DND-41 (cell line): ENCODE measurements around the gene NFKBIZ.

Source experiments
- ATAC-seq: fragments of 200-7000 bp; cut with Tn5 transposase; 3 replicates; pipeline ENCODE4 v1.9.1; 2021; ENCODE audit warnings: low read depth; ENCODE audit not compliant: insufficient read depth
- DNase-seq: peaks from one replicate; pipeline ENCODE4 v3.0.0-alpha.2; 2020
- H2AFZ ChIP-seq: 2 replicates; pipeline ENCODE4 v1.6.0; 2012; ENCODE audit warnings: low read depth, low read length
- H3K27ac ChIP-seq: 2 replicates; pipeline ENCODE4 v1.5.1; 2012; ENCODE audit warnings: low read length, inconsistent platforms
- H3K27me3 ChIP-seq: fragments of 200-600 bp; sonication (generic); 2 replicates; pipeline ENCODE4 v1.6.0; 2012; ENCODE audit warnings: low read length, mild to moderate bottlenecking, inconsistent platforms; ENCODE audit not compliant: insufficient read depth, poor library complexity
- H3K36me3 ChIP-seq: 2 replicates; pipeline ENCODE4 v1.5.1; 2012; ENCODE audit warnings: low read length, inconsistent platforms; ENCODE audit not compliant: insufficient read depth
- H3K4me1 ChIP-seq: 2 replicates; pipeline ENCODE4 v1.5.1; 2012; ENCODE audit warnings: mild to moderate bottlenecking, low read length; ENCODE audit not compliant: insufficient read depth
- H3K4me2 ChIP-seq: 2 replicates; pipeline ENCODE4 v1.6.0; 2012; ENCODE audit warnings: mild to moderate bottlenecking, moderate library complexity, low read length, inconsistent platforms; ENCODE audit not compliant: insufficient read depth
- H3K4me3 ChIP-seq, 2 experiments: fragments of 200-600 bp in 1 of 2; shearing (Covaris generic) in 1 of 2; 2 replicates each; pipeline ENCODE4 v1.5.1; 2012 to 2016; ENCODE audit warnings: inconsistent platforms in 2 of 2, low read length in 2 of 2, mild to moderate bottlenecking in 2 of 2, low read depth in 1 of 2, moderate library complexity in 1 of 2
- H3K79me2 ChIP-seq: 2 replicates; pipeline ENCODE4 v1.6.0; 2012; ENCODE audit warnings: low read length, inconsistent platforms; ENCODE audit not compliant: insufficient read depth
- H3K9ac ChIP-seq: 2 replicates; pipeline ENCODE4 v1.6.0; 2012; ENCODE audit warnings: low read depth, mild to moderate bottlenecking, inconsistent platforms, low read length, moderate library complexity
- H3K9me3 ChIP-seq: 2 replicates; pipeline ENCODE4 v1.5.1; 2012; ENCODE audit warnings: low read length, moderate library complexity, mild to moderate bottlenecking, inconsistent platforms; ENCODE audit not compliant: insufficient read depth, severe bottlenecking
- H4K20me1 ChIP-seq: 2 replicates; pipeline ENCODE4 v1.6.0; 2012; ENCODE audit warnings: low read length; ENCODE audit not compliant: insufficient read depth
- CTCF ChIP-seq: IDR thresholded peaks from 2 replicates; pipeline ENCODE4 v1.5.1; 2012; ENCODE audit warnings: borderline replicate concordance, low read length, moderate library complexity, mild to moderate bottlenecking; ENCODE audit not compliant: poor library complexity, severe bottlenecking; ENCODE audit errors: extremely low read depth
- EZH2 ChIP-seq: IDR thresholded peaks from 3 replicates; pipeline ENCODE4 v1.6.1; 2012; ENCODE audit warnings: borderline replicate concordance, low read depth, mild to moderate bottlenecking, moderate library complexity, low read length, inconsistent platforms; ENCODE audit not compliant: severe bottlenecking

The NFKBIZ gene

GRCh38 chr3:101846709-101847108 is 2.6 kb upstream of the NFKBIZ start:
- no peaks in the 10 kb centered on the region for H3K9me3 ChIP-seq
- peaks cover 1% of the 10 kb centered on the region; the same call in 1 of the 2 replicates for H3K36me3 ChIP-seq
- H3K27me3 ChIP-seq: no peaks in the 10 kb centered on the region
- H3K4me3 ChIP-seq: no peak overlapping the region
- H3K4me1 ChIP-seq: peaks cover 19% of the 10 kb centered on the region
- no peak overlapping the region for H3K4me2 ChIP-seq
- ATAC-seq (no peak), DNase-seq (no peak)
- TF ChIP-seq EZH2: no peak
- TF ChIP-seq CTCF: no peak
- H2AFZ ChIP-seq: no peak overlapping the region
- no peak overlapping the region for H3K27ac ChIP-seq
- H3K9ac ChIP-seq: no peak overlapping the region
- no peaks in the 10 kb centered on the region for H4K20me1 ChIP-seq
- H3K79me2 ChIP-seq: peaks cover 20% of the 10 kb centered on the region

GRCh38 chr3:101847328-101847727 is 2.0 kb upstream of the NFKBIZ start:
- Histone ChIP-seq H3K4me3 (no peak overlapping the region), H3K79me2 (peaks cover 22% of the 10 kb centered on the region), H3K36me3 (peaks cover 8% of the 10 kb centered on the region), H3K4me2 (no peak overlapping the region), H3K27ac (no peak overlapping the region), H2AFZ (no peak overlapping the region), H3K27me3 (no peaks in the 10 kb centered on the region), H3K4me1 (peaks cover 23% of the 10 kb centered on the region), H3K9ac (no peak overlapping the region), H3K9me3 (no peaks in the 10 kb centered on the region), H4K20me1 (no peaks in the 10 kb centered on the region)
- DNase-seq (no peak), ATAC-seq (no peak)
- no peak for TF ChIP-seq EZH2
- TF ChIP-seq CTCF: no peak

GRCh38 chr3:101848326-101848725 is 988 bp upstream of the NFKBIZ start:
- Histone ChIP-seq H3K36me3 (peaks cover 18% of the 10 kb centered on the region), H4K20me1 (no peaks in the 10 kb centered on the region), H2AFZ (peak overlapping the region; percentile 91), H3K9me3 (no peaks in the 10 kb centered on the region), H3K27ac (no peak overlapping the region; the same call in 1 of the 2 replicates), H3K4me2 (peak overlapping the region; percentile 61), H3K9ac (peak overlapping the region; percentile 83), H3K4me1 (peaks cover 23% of the 10 kb centered on the region), H3K27me3 (no peaks in the 10 kb centered on the region), H3K79me2 (peaks cover 22% of the 10 kb centered on the region), H3K4me3 (peak overlapping the region in 1 of 2 experiments; percentile 89; a peak in 1 of 4 replicates)
- ATAC-seq (no peak), DNase-seq (no peak)
- no peak for TF ChIP-seq EZH2
- TF ChIP-seq CTCF: no peak

GRCh38 chr3:101849714-101850245 is 466 bp downstream of the NFKBIZ start:
- peak overlapping the region; percentile 89 to 97 for H3K4me3 ChIP-seq
- H2AFZ ChIP-seq: peak overlapping the region; percentile 36
- peaks cover 22% of the 10 kb centered on the region for H3K79me2 ChIP-seq
- peak overlapping the region; percentile 61 for H3K4me2 ChIP-seq
- H3K27ac ChIP-seq: peak overlapping the region; percentile 74
- TF ChIP-seq EZH2 (no peak), CTCF (peak; percentile 34)
- no peaks in the 10 kb centered on the region for H3K27me3 ChIP-seq
- peak overlapping the region; percentile 83 for H3K9ac ChIP-seq
- peaks cover 23% of the 10 kb centered on the region for H3K4me1 ChIP-seq
- ATAC-seq (peak; percentile 61), DNase-seq (peak; percentile 58)
- no peaks in the 10 kb centered on the region for H3K9me3 ChIP-seq
- peaks cover 32% of the 10 kb centered on the region for H3K36me3 ChIP-seq
- H4K20me1 ChIP-seq: no peaks in the 10 kb centered on the region
